WERI-Rb-1 (cell line): Measurements from ENCODE around the gene SLFNL1.

Experiments used
- DNase-seq: peaks from one replicate; pipeline ENCODE4 v3.0.0-alpha.2; 2020
- H3K27ac ChIP-seq: fragments of 250-450 bp; sonication (Bioruptor Pico); 2 replicates; pipeline ENCODE4 v1.5.1; 2020; ENCODE audit warnings: mild to moderate bottlenecking, moderate library complexity
- H3K27me3 ChIP-seq: fragments of 250-450 bp; sonication (Bioruptor Pico); 2 replicates; pipeline ENCODE4 v1.5.1; 2021; ENCODE audit warnings: mild to moderate bottlenecking, low read depth, moderate library complexity; ENCODE audit not compliant: insufficient read depth, severe bottlenecking
- H3K36me3 ChIP-seq: fragments of 250-450 bp; sonication (Bioruptor Pico); 2 replicates; pipeline ENCODE4 v1.5.1; 2020; ENCODE audit warnings: mild to moderate bottlenecking, moderate library complexity
- H3K4me3 ChIP-seq: 2 replicates; pipeline ENCODE4 v1.5.1; 2011; ENCODE audit warnings: low read depth, mild to moderate bottlenecking, control low read depth, low read length
- H3K9me3 ChIP-seq: fragments of 250-450 bp; sonication (Bioruptor Pico); 2 replicates; pipeline ENCODE4 v1.5.1; 2021; ENCODE audit warnings: mild to moderate bottlenecking, moderate library complexity; ENCODE audit not compliant: severe bottlenecking
- CTCF ChIP-seq: IDR thresholded peaks from 2 replicates; pipeline ENCODE4 v1.5.1; 2011; ENCODE audit warnings: low read depth, mild to moderate bottlenecking, control low read depth, inconsistent platforms, low read length

SLFNL1 gene

GRCh38 chr1:41032147-41032546, 10.6 kb upstream of the SLFNL1 start:
- peaks cover 82% of the 10 kb centered on the region for H3K36me3 ChIP-seq
- TF ChIP-seq CTCF, result no peak
- DNase-seq, result no peak
- no peaks in the 10 kb centered on the region for H3K9me3 ChIP-seq
- no peaks in the 10 kb centered on the region for H3K27me3 ChIP-seq
- H3K4me3 ChIP-seq, result no peak overlapping the region
- no peak overlapping the region for H3K27ac ChIP-seq

- TF ChIP-seq CTCF, result no peak
- Histone ChIP-seq H3K27ac (no peak overlapping the region), H3K9me3 (no peaks in the 10 kb centered on the region), H3K4me3 (no peak overlapping the region), H3K36me3 (peaks cover 81% of the 10 kb centered on the region), H3K27me3 (no peaks in the 10 kb centered on the region)
- no peak for DNase-seq
Observed at GRCh38 chr1:41030872-41031616, 9.5 kb upstream of the SLFNL1 start.

GRCh38 chr1:41028034-41028642, 6.6 kb upstream of the SLFNL1 start:
- Histone ChIP-seq H3K27me3 (no peaks in the 10 kb centered on the region), H3K27ac (no peak overlapping the region), H3K4me3 (no peak overlapping the region), H3K9me3 (no peaks in the 10 kb centered on the region), H3K36me3 (peaks cover 60% of the 10 kb centered on the region)
- no peak for DNase-seq
- no peak for TF ChIP-seq CTCF

GRCh38 chr1:41025979-41026819, 4.7 kb upstream of the SLFNL1 start:
- Histone ChIP-seq H3K9me3 (no peaks in the 10 kb centered on the region), H3K4me3 (no peak overlapping the region), H3K27ac (no peak overlapping the region), H3K27me3 (no peaks in the 10 kb centered on the region), H3K36me3 (peaks cover 49% of the 10 kb centered on the region)
- no peak for DNase-seq
- no peak for TF ChIP-seq CTCF

- Histone ChIP-seq H3K27me3 (no peaks in the 10 kb centered on the region), H3K4me3 (no peak overlapping the region), H3K27ac (no peak overlapping the region), H3K36me3 (peaks cover 39% of the 10 kb centered on the region), H3K9me3 (no peaks in the 10 kb centered on the region)
- DNase-seq, result no peak
- TF ChIP-seq CTCF, result no peak
Observed at GRCh38 chr1:41024953-41025352, 3.4 kb upstream of the SLFNL1 start.
